GM21390 (cell line): Measurements from ENCODE around the gene PYROXD2.

ENCODE experiments used
- ATAC-seq: cut with Tn5 transposase; IDR thresholded peaks from one replicate; pipeline ENCODE4 v1.9.1; 2021; ENCODE audit not compliant: unreplicated experiment

Gene PYROXD2

DNA sequence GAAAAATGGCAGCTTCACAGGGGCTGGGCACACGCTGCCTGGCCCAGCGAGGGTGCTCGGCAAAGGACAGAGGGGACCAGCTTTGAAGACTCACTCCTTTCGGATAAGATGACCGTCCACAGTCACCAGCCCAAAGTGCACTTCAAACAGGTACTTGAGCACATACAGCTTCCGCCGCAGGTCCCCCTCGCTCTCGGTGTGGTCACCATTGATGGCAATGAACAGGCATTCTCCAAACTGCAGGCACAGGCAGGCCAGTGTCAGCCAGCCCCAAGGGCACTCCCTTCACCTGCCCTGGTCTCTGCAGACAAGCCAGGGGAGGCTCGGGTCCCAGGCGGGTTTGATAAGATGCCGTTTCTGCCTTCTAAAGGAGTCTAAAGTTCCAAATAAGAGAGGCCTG lies 20.2 kb upstream of the PYROXD2 start:
- ATAC-seq: no peak

DNA sequence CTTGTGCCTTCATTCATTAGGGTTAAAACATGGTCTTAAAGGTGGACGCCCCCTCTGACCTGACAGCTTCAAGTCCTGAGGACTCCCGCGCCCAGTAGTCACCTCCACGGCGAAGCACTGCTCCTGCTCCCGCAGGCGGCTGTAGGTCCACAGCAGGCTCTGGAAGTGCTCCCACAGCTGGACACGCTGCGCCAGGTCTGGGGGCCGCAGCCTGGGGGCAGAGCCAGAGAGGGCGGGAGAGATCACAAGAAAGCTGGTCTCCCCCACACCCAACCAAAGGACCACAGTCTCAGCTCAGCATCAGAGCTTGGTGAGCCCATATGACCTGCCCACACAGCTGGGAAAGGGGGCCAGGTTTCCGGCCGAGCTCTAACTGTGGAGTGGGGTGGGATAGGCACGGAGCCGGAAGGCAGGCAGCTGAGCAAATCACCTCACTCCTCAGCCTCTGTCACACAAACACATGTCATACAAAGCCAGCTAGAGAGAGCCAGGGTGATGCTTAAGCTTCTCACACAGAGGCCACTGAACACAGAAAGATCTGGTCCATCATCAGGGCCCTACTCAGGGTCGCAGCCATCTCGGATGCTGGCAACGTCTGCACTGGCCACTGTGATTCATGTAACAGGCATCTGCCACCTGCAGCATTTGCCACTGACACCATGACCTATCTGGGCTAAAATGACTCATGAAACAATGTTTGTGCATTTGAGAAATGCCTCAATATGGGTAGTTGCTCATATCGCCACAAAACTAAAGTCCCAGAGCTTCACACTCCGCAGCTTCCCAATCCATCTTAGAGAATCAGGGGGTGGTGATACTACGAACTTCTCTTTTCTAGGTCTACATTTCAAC lies 19.1 kb upstream of the PYROXD2 start:
- no peak for ATAC-seq

DNA sequence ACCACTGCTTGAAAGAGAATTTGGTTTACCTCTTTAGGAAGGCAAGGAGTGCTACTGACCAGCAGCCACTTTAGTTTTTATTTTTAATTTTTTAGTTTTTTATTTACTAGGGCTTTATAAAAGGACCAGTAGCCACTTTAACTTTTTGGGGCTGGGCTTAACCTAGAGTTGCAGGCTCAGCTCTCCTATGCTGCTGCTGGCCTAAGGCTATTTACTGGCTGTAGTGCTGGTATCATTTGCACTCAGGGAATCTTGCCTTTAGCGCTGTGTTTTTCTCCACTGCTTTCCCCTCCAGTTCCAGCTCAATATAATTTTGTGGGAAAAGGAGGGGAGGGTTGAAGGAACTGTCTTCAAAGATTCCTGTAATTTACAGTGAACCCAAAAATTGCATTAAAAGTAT lies 18.4 kb upstream of the PYROXD2 start:
- ATAC-seq: no peak

DNA sequence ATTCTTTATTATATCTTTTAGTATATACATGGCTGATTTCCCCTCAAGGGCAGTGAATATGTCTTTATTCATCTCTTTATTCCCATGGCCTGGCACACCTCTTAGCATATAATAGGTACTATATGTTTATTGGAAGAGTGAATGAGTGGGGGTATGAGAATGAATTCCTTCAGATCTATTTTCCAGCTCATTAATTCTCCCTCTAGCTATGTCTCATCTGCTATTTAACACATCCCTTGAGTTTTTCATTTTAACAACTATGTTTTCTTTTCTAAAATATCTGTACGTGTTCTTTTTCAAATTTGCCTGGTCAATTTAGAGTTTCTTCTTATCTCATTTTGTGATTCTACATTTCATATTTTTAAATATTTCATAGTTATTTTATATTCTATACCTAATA lies 17.3 kb upstream of the PYROXD2 start:
- no peak for ATAC-seq

DNA sequence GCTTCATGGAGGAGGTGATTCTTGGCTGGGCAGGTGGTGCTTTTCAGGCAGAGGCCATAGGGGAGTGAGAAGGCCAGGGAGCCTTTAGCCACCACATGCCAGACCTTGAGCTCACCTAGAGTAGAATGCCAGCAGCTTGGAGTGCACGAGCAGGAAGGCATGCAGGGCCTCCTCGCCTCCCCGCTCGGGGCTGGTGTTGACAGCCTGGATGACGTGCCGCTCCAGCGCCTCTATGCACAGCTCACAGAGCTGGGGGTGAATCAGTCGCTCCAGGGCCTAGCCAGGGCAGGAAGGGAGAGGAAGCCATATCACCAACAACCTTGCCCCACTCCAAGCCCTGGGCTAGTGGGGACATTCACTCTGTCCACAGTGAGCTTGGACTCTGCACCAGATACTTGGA lies 16.0 kb upstream of the PYROXD2 start:
- no peak for ATAC-seq

DNA sequence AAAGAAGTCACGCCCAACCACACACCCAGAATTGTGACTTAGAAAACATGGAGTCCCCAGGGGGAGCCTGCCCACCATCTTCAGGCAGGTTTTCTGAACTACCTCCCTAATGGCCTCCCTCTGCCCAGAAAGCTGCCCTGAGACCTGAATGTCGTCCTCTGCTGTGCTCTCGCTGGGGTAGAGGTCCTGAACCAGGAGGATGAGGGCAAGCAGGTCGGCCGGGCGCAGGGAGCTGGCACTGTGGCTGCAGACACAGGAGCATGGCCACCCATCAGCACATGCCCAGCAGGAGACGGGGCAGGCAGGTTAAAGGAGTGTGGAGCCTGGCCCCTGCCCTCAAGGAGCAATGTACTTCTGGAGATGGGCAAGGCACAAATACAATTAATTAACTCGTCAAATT lies 15.4 kb upstream of the PYROXD2 start:
- ATAC-seq: no peak

DNA sequence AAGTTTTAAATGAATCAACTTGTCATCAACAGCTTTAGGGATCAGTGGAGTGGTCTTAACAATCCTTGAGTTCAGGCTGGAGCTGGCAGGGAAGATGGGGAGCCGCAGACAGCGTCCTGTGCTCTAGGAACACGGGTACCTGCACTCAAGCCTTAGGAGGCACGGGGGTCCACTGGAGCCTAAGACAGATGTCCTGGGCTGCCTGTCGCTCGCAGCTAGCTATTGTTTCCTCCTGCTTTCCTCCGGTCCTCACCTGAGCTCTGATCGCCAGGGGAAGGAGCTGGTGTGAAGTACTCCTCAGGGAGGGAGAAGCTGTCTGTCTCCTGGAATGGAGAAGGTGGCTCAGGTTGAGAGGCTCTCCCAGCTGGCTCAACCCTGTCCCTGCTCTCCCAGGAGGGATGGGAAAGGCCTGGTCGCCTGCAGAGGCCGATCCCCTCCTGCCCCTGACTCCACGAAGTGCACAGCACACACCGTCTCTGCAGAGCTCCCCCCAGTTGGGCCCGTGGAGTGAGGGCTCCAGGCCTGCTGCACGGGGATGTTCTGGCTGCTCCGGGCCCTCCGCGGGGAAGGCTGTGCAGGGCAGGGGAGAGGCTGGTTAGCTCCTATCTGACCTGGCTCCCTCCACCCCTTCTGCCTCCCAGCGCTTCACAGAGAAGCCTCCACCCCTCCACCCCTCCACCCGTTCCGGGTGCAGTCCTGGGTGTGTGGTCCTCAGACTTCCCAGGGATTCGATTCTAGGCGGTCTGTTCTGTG lies 14.5 kb upstream of the PYROXD2 start:
- ATAC-seq: no peak

DNA sequence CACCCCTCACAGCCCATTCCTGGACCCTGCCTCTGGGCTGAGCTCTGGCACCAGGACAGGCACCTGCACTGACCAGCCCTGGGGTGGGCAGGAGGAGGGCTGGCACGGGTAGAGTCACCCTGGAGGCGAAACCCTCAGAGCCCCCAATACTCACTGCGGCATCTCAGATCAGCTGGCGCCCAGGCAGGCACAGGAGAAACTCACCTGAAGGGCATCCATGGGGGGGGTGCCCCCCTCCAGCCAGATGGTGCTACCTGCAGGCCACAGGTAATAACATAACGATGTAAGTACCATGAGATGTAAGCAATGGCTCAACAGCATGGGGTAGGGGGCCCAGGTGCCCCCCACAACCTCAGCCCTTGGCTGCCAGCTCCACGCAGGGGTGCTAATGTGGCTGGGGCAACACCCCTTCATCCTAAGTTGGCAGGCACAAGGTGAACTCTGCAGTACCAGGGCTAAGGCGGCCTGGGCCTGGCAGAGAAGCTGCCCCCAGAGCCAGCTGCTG lies 12.1 kb upstream of the PYROXD2 start:
- ATAC-seq: no peak

DNA sequence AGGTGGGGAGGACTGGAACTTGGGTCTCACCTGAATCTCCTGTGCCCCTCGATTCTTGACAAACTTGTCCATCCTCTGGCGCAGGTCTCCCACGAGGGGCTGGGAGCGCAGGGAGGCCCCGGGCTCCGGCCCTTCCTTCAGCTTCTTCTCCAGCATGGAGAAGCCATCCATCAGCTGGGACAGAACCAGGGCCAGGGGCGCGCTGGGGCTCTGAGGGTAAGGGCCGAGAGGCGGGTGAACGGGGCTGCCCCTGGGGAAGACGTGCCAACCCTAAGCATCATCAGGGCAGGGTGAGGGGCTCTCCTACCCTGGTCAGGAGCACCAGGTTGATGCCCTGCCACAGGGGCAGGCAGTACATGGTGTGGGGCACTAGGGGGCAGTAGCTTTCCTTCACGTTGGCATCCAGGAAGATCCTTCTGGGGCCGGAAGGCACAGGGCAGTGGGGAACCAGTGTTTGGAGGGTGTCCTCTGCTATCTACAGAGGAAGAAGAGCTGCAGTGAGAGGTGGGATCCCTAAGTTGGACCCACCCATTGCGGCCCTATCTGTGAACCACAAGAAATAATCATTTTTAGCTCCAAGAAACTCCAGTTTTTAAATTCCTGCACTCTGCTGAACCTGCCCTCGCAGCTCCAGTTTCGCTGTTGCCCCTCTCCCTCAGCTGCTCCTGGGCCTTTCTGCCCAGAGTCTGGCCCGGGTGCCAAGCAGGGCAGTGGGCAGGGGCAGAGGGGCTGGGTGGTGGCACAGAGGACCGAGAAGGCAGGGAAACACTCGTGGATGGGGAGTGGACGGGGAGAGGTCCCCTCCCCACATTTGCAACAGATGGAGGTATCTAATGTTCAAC lies 10.8 kb upstream of the PYROXD2 start:
- peak; percentile 85 for ATAC-seq

DNA sequence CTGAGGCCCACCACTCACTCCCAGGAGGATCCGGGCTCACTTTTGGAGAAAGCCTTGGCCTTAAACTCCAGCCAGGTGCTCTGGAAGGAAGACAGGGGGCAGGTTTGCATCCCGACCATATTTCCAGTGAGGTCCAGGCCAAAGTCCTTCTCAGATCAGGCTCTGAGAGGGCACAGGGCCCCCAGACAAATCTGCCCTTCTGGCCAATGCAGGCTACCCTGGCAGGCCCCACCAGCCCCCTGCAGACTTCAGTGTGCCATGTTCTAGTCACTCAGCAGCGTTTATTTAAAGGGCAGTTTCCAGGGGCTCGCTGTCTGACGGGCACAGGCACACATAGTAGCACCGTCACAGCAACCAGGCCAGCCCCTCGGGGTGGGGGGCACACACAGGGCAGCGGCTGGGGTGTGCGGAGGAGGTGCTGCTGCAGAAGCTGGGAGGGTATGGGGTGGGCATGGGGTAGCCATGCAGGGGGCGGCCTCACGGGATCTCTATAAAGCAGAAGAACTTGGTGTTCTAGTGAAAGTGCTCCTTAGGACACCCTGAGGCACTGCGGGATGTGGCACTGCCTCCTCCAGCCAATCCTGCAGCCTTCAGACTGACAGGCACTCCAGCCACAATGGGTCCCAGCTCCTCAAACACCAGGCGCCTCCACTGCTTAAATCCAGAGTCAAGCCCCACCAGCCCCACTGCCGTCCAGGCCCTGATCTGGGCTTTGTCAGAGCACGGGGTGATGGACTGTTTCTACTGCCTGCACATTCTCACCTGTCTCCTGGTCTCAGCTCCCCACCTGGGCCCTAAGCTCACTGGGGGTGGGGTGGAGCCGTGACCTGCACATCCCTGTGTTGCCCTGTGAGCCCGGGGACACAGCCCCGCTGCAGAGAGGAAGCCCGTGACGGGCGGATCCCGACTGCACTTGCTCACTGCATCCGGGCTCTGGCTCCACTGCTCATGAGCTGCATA lies 9.6 kb upstream of the PYROXD2 start:
- ATAC-seq: no peak

DNA sequence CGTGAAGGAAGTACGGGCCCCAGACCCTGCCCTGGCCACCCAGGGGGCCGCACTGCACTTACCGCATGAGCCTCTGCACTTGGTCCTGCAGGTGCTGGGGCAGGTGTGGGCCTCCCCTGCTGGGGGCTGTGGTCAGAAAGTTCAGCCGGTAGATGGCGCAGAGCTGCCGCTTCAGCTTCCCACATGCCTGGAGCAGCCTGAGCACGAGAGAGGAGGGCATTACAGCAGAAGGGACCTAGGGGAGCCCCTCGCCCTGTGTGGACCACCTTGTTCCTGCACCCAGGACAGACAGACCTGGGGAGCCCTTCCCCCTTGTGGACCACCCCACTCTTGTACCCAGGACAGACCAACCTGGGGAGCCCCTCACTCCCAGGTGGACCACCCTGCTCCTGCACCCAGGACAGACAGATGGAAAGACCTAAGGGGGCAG lies 8.7 kb upstream of the PYROXD2 start:
- no peak for ATAC-seq

DNA sequence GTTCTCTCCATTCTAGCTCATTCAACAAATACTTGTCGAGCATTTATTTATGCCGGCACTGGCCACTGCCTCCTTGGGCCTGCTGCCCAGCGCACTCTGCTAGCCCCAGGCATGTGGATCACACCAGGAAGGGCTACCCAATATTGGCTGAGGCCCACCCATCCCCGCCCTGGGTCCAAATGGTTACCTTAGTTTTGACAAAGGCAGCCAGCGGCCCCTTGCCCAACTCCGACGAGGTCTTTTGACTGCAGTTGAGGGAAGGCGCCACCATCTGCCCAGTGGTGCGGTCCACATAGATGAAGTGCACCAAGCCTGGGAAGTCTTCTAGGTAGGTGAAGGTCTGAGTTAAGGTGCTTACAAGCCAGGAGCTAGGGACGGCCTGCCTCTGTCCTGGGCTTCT lies 7.2 kb upstream of the PYROXD2 start:
- ATAC-seq: no peak

DNA sequence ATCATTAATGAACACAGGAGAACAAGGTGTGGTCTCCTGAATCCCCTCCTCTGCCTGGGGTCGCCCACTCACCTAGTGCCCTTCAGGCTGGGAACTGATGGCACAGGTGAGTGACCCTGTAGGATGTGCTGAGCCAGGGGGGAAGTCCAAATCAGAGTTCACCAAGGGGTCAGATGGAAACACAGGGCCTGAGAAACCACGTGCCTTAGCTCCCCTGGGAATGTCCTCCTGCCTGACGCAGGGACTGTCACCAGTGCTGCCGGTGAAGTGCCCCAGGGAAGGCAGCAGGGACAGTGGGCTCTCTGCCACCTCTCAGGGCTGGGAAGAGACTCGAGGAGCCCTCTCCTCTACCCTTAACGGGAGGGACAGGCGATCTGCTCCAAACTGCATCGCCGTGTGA lies 5.8 kb upstream of the PYROXD2 start:
- no peak for ATAC-seq

DNA sequence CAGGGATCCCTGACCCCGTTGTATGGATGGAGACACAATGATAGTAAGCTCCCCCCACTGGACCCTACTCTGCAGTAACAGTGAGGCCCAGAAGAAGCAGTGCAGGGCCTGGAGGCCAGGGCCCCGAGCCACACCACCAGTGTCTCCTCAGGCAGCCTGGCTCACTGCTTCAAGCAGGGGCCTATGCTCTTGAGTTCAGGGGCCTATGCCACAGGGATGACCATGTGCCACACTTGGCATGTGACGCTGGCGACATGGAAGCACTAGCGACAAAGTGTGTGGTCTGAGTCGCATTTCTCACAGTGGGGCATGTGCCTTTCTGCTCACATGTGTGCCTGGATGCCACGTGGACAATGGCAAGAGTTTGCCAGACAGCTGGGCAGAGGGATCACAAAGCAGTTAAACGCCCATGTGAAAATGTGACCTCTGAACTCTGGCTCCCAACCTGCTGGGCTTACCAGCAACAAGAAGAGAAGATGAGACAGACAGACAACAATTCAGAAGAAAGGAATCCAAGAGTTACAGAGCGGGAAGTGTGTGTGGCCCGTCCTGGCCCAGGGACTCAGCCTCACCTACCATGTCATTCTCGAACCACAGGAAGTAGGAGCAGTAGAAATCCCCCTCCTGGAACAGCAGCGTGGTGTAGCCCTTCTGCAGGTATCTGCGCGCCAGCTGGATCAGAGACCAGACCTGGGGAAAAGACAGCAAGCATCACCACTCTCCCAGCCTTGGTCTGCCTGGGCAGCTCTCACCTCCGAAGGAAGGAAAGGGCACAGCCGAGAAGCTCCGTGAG lies 4.7 kb upstream of the PYROXD2 start:
- ATAC-seq: no peak

DNA sequence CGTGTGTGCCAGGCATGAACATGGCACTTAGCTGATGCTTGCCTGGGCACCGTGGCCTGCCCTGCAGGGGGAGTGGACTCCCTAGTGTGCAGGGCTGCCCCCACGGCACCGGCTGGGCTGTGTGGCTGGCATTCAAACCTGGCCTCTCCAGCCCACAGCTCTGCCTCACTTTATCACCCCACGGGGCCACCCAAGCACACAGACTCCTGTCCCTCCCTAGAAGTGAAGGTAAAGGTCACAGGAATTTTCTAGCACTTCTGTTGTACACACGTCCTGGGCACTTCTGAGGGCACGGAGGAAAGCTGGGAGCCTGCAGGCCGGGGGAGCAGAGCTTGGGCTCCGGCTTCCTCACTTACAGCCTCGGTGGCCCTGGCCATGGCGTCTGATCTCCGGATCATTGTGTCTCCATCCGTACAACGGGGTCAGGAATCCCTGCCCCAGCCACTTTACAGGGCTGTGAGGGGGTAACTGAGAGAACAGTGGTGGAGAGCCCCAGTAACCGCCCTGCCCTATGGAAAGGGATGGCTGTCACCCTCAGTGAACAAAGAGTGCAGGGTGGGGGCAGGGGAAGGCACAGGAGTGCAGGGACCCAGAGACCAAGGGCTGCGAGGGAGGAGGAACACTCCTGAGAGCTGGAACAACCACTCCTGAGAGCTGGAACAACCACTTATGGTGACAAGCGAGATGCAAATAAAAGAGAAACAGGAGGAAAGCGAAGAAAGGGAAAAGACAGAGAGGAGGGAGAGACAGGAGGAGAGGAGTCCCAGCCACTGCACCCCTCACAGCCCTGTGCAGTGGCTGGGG lies 3.9 kb upstream of the PYROXD2 start:
- no peak for ATAC-seq

DNA sequence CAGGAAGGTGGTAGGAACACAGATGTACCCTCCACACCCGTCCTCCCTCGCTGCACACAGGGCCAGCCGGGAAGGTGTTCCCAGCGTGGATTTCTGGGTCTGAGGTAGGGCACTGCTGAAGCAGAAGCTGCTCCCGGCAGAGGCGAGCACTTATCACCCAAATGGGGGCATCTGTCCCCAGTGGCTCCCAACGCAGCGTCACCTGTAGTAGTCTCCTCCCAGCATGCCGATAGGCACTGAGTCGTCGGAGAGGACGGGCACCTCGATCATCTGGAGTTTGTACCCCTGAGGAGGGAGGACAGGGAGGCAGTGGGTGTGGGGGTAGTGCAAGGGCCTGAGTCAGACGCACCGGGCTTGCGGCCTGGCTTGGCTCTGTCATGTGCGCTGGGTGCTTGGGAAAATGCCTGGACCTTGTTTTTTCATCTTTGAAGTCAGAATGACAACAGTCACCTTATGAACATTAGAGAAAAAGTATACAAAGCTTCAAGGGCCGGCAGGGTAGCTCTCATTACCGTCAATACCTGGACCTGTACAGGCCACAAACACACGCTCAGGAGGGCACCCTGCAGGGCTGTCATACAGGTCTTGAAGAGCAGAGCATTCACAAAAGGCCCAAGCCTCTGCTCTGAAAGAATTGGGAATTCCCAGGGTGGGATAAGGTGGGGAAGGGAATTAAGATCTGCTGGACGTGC lies 3.1 kb upstream of the PYROXD2 start:
- no peak for ATAC-seq

DNA sequence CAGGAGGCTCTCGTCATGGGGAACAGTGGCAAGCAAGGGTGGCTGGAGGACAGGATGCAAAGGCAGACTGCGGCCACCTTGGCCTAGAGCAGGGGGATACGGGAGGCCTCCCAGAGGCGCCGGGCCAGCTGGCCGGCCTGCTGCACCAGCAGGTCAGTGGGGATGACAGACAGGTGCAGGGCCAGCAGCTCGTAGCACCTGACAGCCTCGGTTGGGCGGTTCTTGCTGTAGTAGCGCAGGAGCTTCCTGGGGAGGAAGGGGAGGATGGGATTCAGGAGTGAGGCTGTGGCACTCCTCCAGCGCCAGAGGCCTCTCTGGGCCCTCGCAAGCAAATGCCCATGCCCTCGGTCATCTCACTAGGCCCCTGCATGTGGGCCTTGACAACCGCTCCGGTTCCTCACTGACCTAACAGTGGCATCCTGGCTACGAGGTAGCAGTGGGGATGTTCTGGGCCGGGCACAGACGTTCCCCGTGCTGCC lies 2.5 kb upstream of the PYROXD2 start:
- ATAC-seq: no peak
